Adrenal gland (tissue), 5 donors: ENCODE measurements around the gene SYNGR2.

Source experiments
- CTCF ChIP-seq, 6 experiments: fragments of 450-650 bp in 4 of 6; fragments of 200-600 bp in 2 of 6; sonication (generic) in 1 of 6; IDR thresholded peaks; 1 replicate in 5 of 6; 2 replicates in 1 of 6; pipeline versions ENCODE4 v1.5.1 to v1.8.0; 2016 to 2021; ENCODE audit warnings: antibody characterized with exemption in 6 of 6, mild to moderate bottlenecking in 2 of 6, moderate library complexity in 1 of 6
- POLR2A ChIP-seq, 2 donors: fragments of 450-650 bp; IDR thresholded peaks; one replicate each; pipeline ENCODE4 v1.6.1; 2017; ENCODE audit warnings: antibody characterized with exemption in 2 of 2, mild to moderate bottlenecking in 2 of 2, moderate library complexity in 1 of 2
- donor health status: DM: no; HTN: no; CAD: no.

- no peak for TF ChIP-seq POLR2A (IDR thresholded peaks at IDR 0.05)
- no peak for TF ChIP-seq CTCF (IDR thresholded peaks at IDR 0.05)
These were observed 32.1 kb downstream of the SYNGR2 start for GRCh38 chr17:78200451-78200850.
